ENCODE data around the gene SLC6A12.

DNA sequence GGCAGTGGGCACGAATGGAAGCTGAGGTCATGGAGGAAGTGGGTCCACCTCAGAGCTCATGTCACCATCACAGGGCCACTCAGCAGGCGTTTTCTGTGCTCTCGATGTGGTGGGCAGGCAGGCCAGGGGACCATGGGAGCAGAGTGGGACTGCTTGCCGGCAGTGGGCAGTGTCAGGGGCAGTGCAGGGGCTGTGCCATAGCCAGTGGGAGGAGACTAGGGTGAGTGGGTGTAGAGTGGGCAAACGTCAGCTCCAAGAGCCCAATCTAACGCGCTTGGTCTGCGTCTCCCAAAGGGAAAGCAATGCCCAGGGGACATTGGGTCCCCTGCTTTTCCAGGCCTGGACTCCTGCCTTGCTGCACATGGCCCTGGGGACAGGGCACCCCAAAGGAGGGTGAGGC is 58.3 kb downstream of the SLC6A12 start:
- TF ChIP-seq, protein P1, sequence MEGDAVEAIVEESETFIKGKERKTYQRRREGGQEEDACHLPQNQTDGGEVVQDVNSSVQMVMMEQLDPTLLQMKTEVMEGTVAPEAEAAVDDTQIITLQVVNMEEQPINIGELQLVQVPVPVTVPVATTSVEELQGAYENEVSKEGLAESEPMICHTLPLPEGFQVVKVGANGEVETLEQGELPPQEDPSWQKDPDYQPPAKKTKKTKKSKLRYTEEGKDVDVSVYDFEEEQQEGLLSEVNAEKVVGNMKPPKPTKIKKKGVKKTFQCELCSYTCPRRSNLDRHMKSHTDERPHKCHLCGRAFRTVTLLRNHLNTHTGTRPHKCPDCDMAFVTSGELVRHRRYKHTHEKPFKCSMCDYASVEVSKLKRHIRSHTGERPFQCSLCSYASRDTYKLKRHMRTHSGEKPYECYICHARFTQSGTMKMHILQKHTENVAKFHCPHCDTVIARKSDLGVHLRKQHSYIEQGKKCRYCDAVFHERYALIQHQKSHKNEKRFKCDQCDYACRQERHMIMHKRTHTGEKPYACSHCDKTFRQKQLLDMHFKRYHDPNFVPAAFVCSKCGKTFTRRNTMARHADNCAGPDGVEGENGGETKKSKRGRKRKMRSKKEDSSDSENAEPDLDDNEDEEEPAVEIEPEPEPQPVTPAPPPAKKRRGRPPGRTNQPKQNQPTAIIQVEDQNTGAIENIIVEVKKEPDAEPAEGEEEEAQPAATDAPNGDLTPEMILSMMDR (conservative IDR thresholded peaks at IDR 0.05; ENCODE audit: low read depth, low read length) = no peak
- TF ChIP-seq EZH2phosphoT487 (IDR thresholded peaks at IDR 0.05; ENCODE audit: borderline replicate concordance, low read length) = no peak
- TF ChIP-seq EZH2 (IDR thresholded peaks at IDR 0.05; ENCODE audit: low read length, unreplicated experiment) = no peak
